ENCODE measurements around the gene SEPTIN1.

Gene SEPTIN1

DNA sequence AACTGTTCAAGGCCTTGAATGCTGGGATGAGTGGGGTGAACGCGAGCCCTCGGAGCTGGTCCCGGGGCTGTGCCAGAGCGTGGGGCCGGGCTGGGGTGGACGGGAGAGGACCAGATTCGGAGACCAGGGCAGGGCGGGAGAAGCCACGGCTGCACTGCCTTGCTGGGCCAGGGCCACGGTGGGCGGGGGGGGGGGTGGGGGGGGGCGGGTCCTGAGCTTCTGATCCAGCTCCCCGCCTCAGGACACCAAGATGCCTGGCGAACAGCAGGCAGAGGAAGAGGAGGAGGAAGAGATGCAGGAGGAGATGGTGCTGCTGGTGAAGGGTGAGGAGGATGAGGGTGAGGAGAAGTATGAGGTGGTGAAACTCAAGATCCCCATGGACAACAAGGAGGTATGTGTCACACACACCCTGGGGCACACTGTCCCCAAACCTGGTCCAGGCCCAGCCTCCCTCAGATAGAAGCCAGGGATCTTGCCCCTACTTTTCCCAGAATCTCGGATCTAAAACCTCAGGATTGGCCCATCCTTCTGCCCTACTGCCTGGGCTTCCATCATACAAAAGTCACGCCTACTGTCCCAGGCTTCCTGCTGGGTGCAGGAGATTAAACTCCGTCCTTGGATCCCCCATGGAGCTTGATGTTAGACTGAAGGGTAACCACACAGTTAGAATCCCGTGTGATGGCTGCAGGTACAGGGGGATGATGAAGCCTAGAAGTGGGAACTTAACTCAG is 25.6 kb upstream of the SEPTIN1 start (continued):
- TF ChIP-seq, protein P1, sequence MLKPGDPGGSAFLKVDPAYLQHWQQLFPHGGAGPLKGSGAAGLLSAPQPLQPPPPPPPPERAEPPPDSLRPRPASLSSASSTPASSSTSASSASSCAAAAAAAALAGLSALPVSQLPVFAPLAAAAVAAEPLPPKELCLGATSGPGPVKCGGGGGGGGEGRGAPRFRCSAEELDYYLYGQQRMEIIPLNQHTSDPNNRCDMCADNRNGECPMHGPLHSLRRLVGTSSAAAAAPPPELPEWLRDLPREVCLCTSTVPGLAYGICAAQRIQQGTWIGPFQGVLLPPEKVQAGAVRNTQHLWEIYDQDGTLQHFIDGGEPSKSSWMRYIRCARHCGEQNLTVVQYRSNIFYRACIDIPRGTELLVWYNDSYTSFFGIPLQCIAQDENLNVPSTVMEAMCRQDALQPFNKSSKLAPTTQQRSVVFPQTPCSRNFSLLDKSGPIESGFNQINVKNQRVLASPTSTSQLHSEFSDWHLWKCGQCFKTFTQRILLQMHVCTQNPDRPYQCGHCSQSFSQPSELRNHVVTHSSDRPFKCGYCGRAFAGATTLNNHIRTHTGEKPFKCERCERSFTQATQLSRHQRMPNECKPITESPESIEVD (tag by site-specific recombination; IDR thresholded peaks at IDR 0.05): no peak
- TF ChIP-seq SETDB1 (IDR thresholded peaks at IDR 0.05; ENCODE audit: insufficient read length, low read length) (no peak), ZSCAN30 (tag by site-specific recombination; IDR thresholded peaks at IDR 0.05) (no peak), ZNF311 (tag by site-specific recombination; IDR thresholded peaks at IDR 0.05; ENCODE audit: borderline replicate concordance) (no peak), ZIC2 (tag by site-specific recombination; IDR thresholded peaks at IDR 0.05) (peak; percentile 87), ZNF555 (tag by site-specific recombination; conservative IDR thresholded peaks at IDR 0.05) (no peak), ZNF112 (tag by site-specific recombination; IDR thresholded peaks at IDR 0.05) (no peak), ZNF560 (tag by site-specific recombination; IDR thresholded peaks at IDR 0.05; ENCODE audit: borderline replicate concordance) (no peak), ZEB2 (tag by site-specific recombination; IDR thresholded peaks at IDR 0.05) (no peak), SP3 (tag by site-specific recombination; IDR thresholded peaks at IDR 0.05) (no peak), GLIS1 (tag by site-specific recombination; IDR thresholded peaks at IDR 0.05) (peak; percentile 81), SCRT2 (tag by site-specific recombination; IDR thresholded peaks at IDR 0.05) (no peak), ZNF610 (tag by site-specific recombination; IDR thresholded peaks at IDR 0.05; ENCODE audit: borderline replicate concordance) (no peak), EGR2 (tag by site-specific recombination; IDR thresholded peaks at IDR 0.05; ENCODE audit: low read depth) (no peak), ZNF561 (tag by site-specific recombination; IDR thresholded peaks at IDR 0.05; ENCODE audit: borderline replicate concordance) (no peak), PRDM1 (tag by site-specific recombination; IDR thresholded peaks at IDR 0.05) (no peak), IKZF3 (tag by site-specific recombination; IDR thresholded peaks at IDR 0.05) (peak; percentile 86), ZNF629 (tag by site-specific recombination; IDR thresholded peaks at IDR 0.05) (peak; percentile 21; the same call in 1 of the 2 replicates), GLI4 (tag by site-specific recombination; IDR thresholded peaks at IDR 0.05) (no peak; the same call in 1 of the 2 replicates), ZBTB8A (tag by site-specific recombination; IDR thresholded peaks at IDR 0.05) (no peak), ZNF266 (tag by site-specific recombination; IDR thresholded peaks at IDR 0.05; ENCODE audit: low read depth) (no peak), ZXDB (tag by site-specific recombination; IDR thresholded peaks at IDR 0.05) (no peak; the same call in 1 of the 2 replicates), ZBTB1 (tag by site-specific recombination; IDR thresholded peaks at IDR 0.05) (no peak), ZNF530 (tag by site-specific recombination; IDR thresholded peaks at IDR 0.05; ENCODE audit: low read depth) (no peak)
- TF ChIP-seq, protein P2, sequence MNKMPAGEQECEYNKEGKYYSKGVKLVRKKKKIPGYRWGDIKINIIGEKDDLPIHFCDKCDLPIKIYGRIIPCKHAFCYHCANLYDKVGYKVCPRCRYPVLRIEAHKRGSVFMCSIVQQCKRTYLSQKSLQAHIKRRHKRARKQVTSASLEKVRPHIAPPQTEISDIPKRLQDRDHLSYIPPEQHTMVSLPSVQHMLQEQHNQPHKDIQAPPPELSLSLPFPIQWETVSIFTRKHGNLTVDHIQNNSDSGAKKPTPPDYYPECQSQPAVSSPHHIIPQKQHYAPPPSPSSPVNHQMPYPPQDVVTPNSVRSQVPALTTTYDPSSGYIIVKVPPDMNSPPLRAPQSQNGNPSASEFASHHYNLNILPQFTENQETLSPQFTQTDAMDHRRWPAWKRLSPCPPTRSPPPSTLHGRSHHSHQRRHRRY (tag by site-specific recombination; IDR thresholded peaks at IDR 0.05): no peak
- TF ChIP-seq, protein P3, sequence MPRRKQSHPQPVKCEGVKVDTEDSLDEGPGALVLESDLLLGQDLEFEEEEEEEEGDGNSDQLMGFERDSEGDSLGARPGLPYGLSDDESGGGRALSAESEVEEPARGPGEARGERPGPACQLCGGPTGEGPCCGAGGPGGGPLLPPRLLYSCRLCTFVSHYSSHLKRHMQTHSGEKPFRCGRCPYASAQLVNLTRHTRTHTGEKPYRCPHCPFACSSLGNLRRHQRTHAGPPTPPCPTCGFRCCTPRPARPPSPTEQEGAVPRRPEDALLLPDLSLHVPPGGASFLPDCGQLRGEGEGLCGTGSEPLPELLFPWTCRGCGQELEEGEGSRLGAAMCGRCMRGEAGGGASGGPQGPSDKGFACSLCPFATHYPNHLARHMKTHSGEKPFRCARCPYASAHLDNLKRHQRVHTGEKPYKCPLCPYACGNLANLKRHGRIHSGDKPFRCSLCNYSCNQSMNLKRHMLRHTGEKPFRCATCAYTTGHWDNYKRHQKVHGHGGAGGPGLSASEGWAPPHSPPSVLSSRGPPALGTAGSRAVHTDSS (tag by site-specific recombination; IDR thresholded peaks at IDR 0.05): peak; percentile 94
- TF ChIP-seq, protein P4, sequence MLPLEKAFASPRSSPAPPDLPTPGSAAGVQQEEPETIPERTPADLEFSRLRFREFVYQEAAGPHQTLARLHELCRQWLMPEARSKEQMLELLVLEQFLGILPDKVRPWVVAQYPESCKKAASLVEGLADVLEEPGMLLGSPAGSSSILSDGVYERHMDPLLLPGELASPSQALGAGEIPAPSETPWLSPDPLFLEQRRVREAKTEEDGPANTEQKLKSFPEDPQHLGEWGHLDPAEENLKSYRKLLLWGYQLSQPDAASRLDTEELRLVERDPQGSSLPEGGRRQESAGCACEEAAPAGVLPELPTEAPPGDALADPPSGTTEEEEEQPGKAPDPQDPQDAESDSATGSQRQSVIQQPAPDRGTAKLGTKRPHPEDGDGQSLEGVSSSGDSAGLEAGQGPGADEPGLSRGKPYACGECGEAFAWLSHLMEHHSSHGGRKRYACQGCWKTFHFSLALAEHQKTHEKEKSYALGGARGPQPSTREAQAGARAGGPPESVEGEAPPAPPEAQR (tag by site-specific recombination; IDR thresholded peaks at IDR 0.05): no peak
- TF ChIP-seq, protein P5, sequence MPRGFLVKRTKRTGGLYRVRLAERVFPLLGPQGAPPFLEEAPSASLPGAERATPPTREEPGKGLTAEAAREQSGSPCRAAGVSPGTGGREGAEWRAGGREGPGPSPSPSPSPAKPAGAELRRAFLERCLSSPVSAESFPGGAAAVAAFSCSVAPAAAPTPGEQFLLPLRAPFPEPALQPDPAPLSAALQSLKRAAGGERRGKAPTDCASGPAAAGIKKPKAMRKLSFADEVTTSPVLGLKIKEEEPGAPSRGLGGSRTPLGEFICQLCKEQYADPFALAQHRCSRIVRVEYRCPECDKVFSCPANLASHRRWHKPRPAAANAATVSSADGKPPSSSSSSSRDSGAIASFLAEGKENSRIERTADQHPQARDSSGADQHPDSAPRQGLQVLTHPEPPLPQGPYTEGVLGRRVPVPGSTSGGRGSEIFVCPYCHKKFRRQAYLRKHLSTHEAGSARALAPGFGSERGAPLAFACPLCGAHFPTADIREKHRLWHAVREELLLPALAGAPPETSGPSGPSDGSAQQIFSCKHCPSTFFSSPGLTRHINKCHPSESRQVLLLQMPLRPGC (tag by site-specific recombination; IDR thresholded peaks at IDR 0.05): no peak

Data from HEK293 (cell line).